ENCODE data around the gene GIPC1.

GIPC1 gene

DNA sequence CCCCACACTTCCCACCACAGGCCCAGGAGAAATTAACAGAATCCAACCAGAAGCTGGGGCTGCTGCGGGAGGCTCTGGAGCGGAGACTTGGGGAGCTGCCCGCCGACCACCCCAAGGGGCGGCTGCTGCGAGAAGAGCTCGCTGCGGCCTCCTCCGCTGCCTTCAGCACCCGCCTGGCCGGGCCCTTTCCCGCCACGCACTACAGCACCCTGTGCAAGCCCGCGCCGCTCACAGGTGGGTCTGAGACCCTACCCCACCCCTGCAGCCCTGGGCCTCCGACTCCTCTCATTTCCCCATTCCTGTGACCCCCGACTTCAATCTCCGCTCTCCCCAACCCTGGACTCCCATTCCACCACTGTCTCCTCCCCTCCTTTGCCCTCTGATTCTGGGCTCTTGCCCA lies 45.1 kb downstream of the GIPC1 start:
- H3K4me3 ChIP-seq (ENCODE audit: low read depth, low read length), result no peak overlapping the region
- in situ Hi-C loops (cut with HindIII; ENCODE audit: low sequenced_read_pairs), result no loop called here
- DNase-seq (ENCODE audit: low read depth, low spot score), result no peak
- TF ChIP-seq, protein P1, sequence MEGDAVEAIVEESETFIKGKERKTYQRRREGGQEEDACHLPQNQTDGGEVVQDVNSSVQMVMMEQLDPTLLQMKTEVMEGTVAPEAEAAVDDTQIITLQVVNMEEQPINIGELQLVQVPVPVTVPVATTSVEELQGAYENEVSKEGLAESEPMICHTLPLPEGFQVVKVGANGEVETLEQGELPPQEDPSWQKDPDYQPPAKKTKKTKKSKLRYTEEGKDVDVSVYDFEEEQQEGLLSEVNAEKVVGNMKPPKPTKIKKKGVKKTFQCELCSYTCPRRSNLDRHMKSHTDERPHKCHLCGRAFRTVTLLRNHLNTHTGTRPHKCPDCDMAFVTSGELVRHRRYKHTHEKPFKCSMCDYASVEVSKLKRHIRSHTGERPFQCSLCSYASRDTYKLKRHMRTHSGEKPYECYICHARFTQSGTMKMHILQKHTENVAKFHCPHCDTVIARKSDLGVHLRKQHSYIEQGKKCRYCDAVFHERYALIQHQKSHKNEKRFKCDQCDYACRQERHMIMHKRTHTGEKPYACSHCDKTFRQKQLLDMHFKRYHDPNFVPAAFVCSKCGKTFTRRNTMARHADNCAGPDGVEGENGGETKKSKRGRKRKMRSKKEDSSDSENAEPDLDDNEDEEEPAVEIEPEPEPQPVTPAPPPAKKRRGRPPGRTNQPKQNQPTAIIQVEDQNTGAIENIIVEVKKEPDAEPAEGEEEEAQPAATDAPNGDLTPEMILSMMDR (IDR thresholded peaks at IDR 0.05; ENCODE audit: low read depth, low read length), result no peak

DNA sequence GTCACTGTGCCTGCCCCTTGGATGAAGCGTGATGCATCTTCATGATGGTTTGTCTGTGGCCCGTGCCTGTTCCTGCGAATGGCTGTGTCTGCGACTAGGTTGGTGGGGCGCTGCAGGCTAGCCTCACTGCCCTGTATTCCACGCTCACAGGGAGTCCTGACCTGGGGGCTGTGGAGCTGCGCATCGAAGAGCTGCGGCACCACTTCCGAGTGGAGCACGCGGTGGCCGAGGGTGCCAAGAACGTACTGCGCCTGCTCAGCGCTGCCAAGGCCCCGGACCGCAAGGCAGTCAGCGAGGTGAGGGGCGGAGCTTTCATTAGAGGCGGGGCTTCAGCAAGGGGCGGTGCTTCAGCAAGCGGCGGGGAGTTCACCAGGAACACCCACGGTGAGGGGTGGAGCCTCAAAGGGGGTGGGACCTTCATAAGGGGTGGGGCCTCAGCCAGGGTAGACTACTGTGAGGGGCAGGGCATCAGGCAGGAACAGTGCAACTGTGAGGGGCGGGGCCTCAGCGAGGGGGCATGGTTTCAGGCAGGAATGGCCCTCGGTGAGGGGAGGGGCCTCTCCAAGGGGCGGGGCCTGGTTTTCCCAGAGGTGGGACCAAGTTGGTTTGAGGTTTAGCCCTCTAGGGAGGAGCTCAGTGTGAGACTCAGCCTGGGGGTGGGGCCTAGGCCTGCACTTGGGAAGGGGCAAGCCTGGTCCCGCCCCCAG lies 45.6 kb downstream of the GIPC1 start:
- TF ChIP-seq, protein P1 (IDR thresholded peaks at IDR 0.05; ENCODE audit: low read depth, low read length), result no peak
- no peak for DNase-seq (ENCODE audit: low read depth, low spot score)
- in situ Hi-C loops (cut with HindIII; ENCODE audit: low sequenced_read_pairs), result no loop called here
- no peak overlapping the region for H3K4me3 ChIP-seq (ENCODE audit: low read depth, low read length)

DNA sequence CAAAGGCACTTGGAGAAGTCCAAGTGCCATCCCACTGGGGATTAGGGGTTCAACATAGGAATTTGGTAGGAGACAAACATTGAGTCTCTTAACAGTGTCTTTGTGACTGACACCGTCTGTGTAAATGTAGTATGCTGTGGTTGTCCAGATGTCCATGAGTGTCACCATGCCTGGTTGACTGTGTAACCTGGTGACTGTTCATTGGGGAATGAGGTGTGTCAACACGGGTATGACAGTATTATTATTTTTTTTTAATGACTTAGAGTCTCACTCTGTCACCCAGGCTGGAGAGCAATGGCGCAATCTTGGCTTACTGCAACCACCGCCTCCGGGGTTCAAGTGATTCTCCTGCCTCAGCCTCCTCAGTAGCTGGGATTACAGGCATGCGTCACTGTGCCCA lies 46.6 kb downstream of the GIPC1 start:
- TF ChIP-seq, protein P1 (IDR thresholded peaks at IDR 0.05; ENCODE audit: low read depth, low read length), result no peak
- in situ Hi-C loops (cut with HindIII; ENCODE audit: low sequenced_read_pairs), result no loop called here
- H3K4me3 ChIP-seq (ENCODE audit: low read depth, low read length), result no peak overlapping the region
- DNase-seq (ENCODE audit: low read depth, low spot score), result no peak

DNA sequence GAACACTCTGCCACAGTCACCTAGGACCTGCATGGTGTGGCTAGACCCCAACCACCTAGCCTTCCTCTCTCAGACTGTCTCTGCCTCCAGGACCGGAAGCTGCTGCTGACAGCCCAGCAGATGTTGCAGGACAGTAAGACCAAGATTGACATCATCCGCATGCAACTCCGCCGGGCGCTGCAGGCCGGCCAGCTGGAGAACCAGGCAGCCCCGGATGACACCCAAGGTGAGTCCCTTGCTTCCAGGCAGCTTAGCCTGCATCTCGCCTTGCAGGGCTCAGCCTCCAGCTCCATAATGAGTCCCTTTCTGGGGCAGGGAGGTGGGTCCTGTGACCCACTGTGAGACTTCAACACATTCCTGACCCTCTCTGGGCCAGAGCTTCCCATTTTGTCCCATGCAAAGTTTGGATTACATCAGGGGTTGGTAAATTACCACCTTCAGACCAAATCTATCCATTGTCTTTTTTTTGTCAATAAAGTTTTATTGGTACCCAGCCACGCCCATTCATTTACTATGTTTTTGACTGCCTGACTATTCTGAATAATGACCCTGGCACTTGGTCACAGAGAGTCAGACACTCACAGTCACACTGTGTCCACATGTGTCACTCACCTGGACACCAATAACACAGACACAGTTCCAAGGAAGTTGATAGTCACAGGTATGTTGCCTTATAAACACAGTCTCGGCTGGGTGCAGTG lies 49.4 kb downstream of the GIPC1 start:
- no peak overlapping the region for H3K4me3 ChIP-seq (ENCODE audit: low read depth, low read length)
- in situ Hi-C loops (cut with HindIII; ENCODE audit: low sequenced_read_pairs), result no loop called here
- no peak for DNase-seq (ENCODE audit: low read depth, low spot score)

DNA sequence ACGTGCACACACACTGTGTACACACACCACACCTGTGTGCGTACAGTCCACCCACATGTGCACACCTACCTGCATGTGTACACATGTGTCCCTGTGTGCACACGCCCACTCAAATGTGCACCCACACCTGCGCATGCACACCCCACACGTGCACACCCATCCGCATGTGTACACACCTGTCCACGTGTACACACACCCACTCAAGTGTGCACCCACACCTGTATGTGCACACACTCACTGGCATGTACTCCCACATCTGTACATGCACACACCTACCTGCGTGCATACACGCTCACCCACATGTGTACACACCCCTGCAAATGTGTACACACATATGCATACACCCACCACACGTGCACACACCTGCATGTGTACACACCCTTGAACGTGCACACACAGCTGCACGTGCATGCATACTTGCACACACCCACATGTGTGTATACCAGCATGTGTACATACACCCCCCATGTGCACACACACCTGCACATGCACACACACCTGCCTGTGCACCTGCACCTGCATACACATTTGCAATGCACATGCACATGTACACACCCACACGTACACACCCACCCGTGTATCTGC lies 52.2 kb downstream of the GIPC1 start:
- DNase-seq (ENCODE audit: low read depth, low spot score), result no peak
- in situ Hi-C loops (cut with HindIII; ENCODE audit: low sequenced_read_pairs), result no loop called here
- no peak overlapping the region for H3K4me3 ChIP-seq (ENCODE audit: low read depth, low read length)
- TF ChIP-seq, protein P1 (IDR thresholded peaks at IDR 0.05; ENCODE audit: low read depth, low read length), result no peak

More for the DNA sequence above, 49.4 kb downstream of the GIPC1 start:
- TF ChIP-seq, protein P1 (IDR thresholded peaks at IDR 0.05; ENCODE audit: low read depth, low read length), result no peak

DNA sequence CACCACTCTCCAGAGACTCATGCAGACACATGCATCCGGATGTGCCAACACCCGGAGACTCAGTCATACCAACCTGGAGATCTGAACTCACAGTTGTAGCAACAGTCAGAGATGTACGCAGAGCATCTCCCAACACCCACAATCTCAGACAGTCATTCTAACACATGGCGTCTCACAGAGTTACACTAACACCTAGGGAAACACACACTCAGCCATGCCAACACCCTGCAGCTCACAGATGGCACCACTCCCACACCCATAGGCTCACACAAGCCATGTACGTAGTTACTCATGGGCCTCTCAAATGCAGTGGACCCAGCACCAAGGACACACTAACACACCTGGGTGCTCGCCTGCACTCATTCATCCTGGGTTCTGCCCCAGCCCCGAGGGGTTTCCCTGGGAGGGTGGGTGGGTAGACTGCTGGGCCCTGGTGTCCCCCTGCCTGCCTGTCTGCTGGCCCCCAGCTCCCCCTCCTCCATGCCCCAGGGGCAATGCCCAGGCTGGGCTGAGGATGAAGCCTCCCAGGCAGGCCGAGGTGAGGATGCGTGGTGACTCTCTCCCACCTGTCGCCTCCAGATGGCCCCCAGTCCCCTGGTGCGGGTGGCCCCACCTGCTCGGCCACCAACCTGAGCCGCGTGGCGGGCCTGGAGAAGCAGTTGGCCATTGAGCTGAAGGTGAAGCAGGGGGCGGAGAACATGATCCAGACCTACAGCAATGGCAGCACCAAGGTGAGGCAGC lies 52.9 kb downstream of the GIPC1 start:
- in situ Hi-C loops (cut with HindIII; ENCODE audit: low sequenced_read_pairs), result no loop called here
- H3K4me3 ChIP-seq (ENCODE audit: low read depth, low read length), result no peak overlapping the region
- TF ChIP-seq, protein P1 (IDR thresholded peaks at IDR 0.05; ENCODE audit: low read depth, low read length), result no peak
- no peak for DNase-seq (ENCODE audit: low read depth, low spot score)

Data from astrocyte of the spinal cord (primary cell).